Peyer's patch (tissue), 4 donors: ENCODE data around the gene MCEE.

Experiments used
- POLR2A ChIP-seq, 2 donors: fragments of 450-650 bp; IDR thresholded peaks; one replicate each; pipeline ENCODE4 v1.5.1; 2017; ENCODE audit warnings: antibody characterized with exemption in 2 of 2, mild to moderate bottlenecking in 2 of 2, moderate library complexity in 2 of 2
- TF ChIP-seq, protein P1 (sequence below), 6 experiments: fragments of 450-650 bp in 4 of 6; fragments of 200-600 bp in 2 of 6; sonication (generic) in 1 of 6; IDR thresholded peaks; one replicate each; pipeline ENCODE4 v1.5.1; 2017 to 2019; ENCODE audit warnings: antibody characterized with exemption in 6 of 6, mild to moderate bottlenecking in 3 of 6, moderate library complexity in 1 of 6

GRCh38 chr2:71150082-71150816 is 20.2 kb upstream of the MCEE start:
- no peak for TF ChIP-seq POLR2A (IDR thresholded peaks at IDR 0.05)
- TF ChIP-seq, protein P1, sequence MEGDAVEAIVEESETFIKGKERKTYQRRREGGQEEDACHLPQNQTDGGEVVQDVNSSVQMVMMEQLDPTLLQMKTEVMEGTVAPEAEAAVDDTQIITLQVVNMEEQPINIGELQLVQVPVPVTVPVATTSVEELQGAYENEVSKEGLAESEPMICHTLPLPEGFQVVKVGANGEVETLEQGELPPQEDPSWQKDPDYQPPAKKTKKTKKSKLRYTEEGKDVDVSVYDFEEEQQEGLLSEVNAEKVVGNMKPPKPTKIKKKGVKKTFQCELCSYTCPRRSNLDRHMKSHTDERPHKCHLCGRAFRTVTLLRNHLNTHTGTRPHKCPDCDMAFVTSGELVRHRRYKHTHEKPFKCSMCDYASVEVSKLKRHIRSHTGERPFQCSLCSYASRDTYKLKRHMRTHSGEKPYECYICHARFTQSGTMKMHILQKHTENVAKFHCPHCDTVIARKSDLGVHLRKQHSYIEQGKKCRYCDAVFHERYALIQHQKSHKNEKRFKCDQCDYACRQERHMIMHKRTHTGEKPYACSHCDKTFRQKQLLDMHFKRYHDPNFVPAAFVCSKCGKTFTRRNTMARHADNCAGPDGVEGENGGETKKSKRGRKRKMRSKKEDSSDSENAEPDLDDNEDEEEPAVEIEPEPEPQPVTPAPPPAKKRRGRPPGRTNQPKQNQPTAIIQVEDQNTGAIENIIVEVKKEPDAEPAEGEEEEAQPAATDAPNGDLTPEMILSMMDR (IDR thresholded peaks at IDR 0.05): no peak
